ENCODE data around the gene GOLGA2. TPM values are rescaled to one million over a fixed set of nuclear protein-coding genes. Genes with fewer than 3 reads are reported as not detected.

Gene GOLGA2, protein sequence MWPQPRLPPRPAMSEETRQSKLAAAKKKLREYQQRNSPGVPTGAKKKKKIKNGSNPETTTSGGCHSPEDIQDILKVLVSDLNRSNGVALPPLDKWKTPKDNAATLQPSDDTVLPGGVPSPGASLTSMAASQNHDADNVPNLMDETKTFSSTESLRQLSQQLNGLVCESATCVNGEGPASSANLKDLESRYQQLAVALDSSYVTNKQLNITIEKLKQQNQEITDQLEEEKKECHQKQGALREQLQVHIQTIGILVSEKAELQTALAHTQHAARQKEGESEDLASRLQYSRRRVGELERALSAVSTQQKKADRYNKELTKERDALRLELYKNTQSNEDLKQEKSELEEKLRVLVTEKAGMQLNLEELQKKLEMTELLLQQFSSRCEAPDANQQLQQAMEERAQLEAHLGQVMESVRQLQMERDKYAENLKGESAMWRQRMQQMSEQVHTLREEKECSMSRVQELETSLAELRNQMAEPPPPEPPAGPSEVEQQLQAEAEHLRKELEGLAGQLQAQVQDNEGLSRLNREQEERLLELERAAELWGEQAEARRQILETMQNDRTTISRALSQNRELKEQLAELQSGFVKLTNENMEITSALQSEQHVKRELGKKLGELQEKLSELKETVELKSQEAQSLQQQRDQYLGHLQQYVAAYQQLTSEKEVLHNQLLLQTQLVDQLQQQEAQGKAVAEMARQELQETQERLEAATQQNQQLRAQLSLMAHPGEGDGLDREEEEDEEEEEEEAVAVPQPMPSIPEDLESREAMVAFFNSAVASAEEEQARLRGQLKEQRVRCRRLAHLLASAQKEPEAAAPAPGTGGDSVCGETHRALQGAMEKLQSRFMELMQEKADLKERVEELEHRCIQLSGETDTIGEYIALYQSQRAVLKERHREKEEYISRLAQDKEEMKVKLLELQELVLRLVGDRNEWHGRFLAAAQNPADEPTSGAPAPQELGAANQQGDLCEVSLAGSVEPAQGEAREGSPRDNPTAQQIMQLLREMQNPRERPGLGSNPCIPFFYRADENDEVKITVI
- 46.0 and 53.5 TPM in 2 replicates for total RNA-seq

DNA sequence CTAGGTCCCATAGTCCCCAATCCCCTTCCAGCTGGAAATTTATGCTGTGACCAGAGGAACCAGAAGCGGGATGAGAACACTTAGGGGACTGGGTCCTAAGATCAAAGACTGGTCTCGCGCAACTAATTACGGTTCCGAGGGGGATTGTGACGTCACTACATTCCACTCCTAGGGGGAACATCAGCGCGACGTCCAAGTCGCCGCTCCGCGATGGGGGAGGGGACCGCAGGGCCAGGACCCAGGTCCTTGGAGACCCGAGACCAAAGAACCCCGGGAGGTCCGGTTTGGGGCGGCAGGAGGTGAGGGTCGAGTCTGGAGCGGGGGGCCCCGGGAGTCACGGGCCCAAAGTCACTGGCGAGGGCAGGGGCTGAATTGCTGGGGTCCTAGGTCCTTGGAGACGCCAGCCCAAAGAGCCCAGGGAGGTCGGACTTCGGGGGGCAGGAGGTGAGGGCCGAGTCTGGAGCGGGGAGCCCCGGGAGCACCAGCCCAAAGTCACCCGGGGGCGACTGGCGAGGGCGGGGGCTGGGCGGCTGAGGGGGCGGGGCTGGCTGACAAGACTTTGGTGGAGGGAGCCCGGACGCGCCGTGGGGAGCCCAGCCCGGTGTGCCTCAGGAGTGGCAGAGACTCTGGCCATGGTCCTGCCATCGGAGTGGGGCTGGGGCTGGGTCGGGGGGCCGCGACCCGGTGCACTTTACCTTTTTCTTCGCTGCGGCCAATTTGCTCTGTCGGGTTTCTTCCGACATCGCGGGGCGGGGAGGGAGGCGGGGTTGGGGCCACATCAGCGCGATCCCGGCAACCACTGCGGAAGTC is at the start of gene GOLGA2:
Gene GOLGA2, minus strand, starts transcription at position 810 of the 810 bp plus-strand sequence. Its CDS starts 31 bp downstream, at position 779.
- intact Hi-C loops (cut with micrococcal nuclease), result loop anchor here (1.0 to 10.0 kb wide), 10 partner anchors 20 to 279 kb away; partner anchors contain the start of genes BBLN, CIZ1, COQ4 and ODF2
- no peaks in the 10 kb centered on the region for H3K27me3 Mint-ChIP-seq

DNA sequence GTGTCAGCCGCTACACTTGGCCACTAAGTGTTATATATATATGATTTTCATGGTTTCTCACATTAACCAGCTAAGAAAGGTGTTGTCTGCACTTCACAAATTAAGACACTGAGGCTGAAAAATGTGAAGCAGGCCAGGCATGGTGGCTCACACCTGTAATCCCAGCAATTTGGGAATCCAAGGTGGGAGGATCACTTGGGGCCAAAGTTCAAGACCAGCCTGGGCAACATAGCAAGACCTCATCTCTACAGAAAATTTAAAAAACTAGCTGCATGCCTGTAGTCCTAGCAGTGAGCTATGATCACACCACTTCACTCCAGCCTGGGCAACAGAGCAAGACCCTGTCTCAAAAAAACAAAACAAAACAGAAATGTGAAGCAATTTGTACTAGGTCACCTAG is 48.6 kb upstream of the GOLGA2 start:
- TF ChIP-seq, protein P1, sequence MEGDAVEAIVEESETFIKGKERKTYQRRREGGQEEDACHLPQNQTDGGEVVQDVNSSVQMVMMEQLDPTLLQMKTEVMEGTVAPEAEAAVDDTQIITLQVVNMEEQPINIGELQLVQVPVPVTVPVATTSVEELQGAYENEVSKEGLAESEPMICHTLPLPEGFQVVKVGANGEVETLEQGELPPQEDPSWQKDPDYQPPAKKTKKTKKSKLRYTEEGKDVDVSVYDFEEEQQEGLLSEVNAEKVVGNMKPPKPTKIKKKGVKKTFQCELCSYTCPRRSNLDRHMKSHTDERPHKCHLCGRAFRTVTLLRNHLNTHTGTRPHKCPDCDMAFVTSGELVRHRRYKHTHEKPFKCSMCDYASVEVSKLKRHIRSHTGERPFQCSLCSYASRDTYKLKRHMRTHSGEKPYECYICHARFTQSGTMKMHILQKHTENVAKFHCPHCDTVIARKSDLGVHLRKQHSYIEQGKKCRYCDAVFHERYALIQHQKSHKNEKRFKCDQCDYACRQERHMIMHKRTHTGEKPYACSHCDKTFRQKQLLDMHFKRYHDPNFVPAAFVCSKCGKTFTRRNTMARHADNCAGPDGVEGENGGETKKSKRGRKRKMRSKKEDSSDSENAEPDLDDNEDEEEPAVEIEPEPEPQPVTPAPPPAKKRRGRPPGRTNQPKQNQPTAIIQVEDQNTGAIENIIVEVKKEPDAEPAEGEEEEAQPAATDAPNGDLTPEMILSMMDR (IDR thresholded peaks at IDR 0.05), result no peak
- peak overlapping the region; percentile 41 for H3K4me3 Mint-ChIP-seq
- H3K27ac Mint-ChIP-seq, result no peak overlapping the region
- H3K4me1 Mint-ChIP-seq, result peaks cover 19% of the 10 kb centered on the region
- H3K9me3 Mint-ChIP-seq, result no peaks in the 10 kb centered on the region
- ChIA-PET CTCF (interaction anchor here (0.7 kb wide), 1 partner anchor 12 kb away, joined by 3 read pairs; no protein-coding TSS in a partner anchor), POLR2A (interaction anchor here (1.0 kb wide), 1 partner anchor 47 kb away, joined by 8 read pairs; the partner anchor contains the start of gene URM1)
- no peak for DNase-seq
- no peaks in the 10 kb centered on the region for H3K27me3 Mint-ChIP-seq
- peaks cover 38% of the 10 kb centered on the region for H3K36me3 Mint-ChIP-seq (ENCODE audit: low read depth)
- ATAC-seq (ENCODE audit: low read depth), result no peak
- intact Hi-C loops (cut with micrococcal nuclease), result loop anchor here (5.0 to 10.0 kb wide), 3 partner anchors 132 to 360 kb away; partner anchors contain the start of genes CIZ1, PTGES2 and SET

More for the DNA sequence above, at the start of gene GOLGA2:
- DNase-seq, result no peak
- no peaks in the 10 kb centered on the region for H3K9me3 Mint-ChIP-seq
- POLR2A ChIA-PET, result interaction anchor here (0.6 to 2.1 kb wide), 28 partner anchors 10 to 1351 kb away, joined by 3 to 29 read pairs (median 4); partner anchors contain the start of genes BBLN, CERCAM, ENDOG and NTMT1
- peak; percentile 59 for ATAC-seq (ENCODE audit: low read depth)
- TF ChIP-seq, protein P1 (IDR thresholded peaks at IDR 0.05), result no peak
- peaks cover 27% of the 10 kb centered on the region for H3K4me1 Mint-ChIP-seq
- peaks cover 27% of the 10 kb centered on the region for H3K36me3 Mint-ChIP-seq (ENCODE audit: low read depth)
- peak within 1 kb of the TSS; percentile 92 for H3K27ac Mint-ChIP-seq
- peak within 1 kb of the TSS; percentile 97 for H3K4me3 Mint-ChIP-seq
- CTCF ChIA-PET, result interaction anchor here (1.0 kb wide), 1 partner anchor 25 kb away, joined by 3 read pairs; no protein-coding TSS in a partner anchor

DNA sequence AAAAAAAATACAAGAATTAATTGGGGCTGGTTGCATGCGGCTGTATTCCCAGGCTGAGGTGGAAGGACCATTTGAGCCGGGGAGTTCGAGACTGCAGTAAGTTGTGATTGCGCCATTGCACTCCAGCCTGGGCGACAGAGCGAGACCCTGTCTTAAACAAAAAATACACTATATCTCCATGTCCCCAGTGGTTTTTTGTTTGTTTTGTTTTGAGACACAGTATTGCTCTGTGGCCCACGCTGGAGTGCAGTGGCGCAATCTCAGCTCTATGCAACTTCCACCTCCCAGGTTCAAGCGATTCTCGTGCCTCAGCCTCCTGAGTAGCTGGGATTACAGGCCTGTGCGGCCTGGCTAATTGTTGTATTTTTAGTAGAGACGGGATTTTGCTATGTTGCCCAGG is 48.0 kb upstream of the GOLGA2 start:
- TF ChIP-seq, protein P1 (IDR thresholded peaks at IDR 0.05), result no peak
- Mint-ChIP-seq H3K36me3 (ENCODE audit: low read depth) (peaks cover 38% of the 10 kb centered on the region), H3K4me3 (peak overlapping the region; percentile 92), H3K27ac (peak overlapping the region; percentile 97), H3K4me1 (peaks cover 19% of the 10 kb centered on the region), H3K9me3 (no peaks in the 10 kb centered on the region), H3K27me3 (no peaks in the 10 kb centered on the region)
- POLR2A ChIA-PET, result interaction anchor here (1.0 kb wide), 3 partner anchors 16 to 47 kb away, joined by 3 to 8 read pairs (median 3); partner anchors contain the start of gene URM1
- DNase-seq (no peak), ATAC-seq (ENCODE audit: low read depth) (no peak)
- CTCF ChIA-PET, result interaction anchor here (0.7 kb wide), 1 partner anchor 13 kb away, joined by 3 read pairs; no protein-coding TSS in a partner anchor
- intact Hi-C loops (cut with micrococcal nuclease), result loop anchor here (2.0 to 10.0 kb wide), 5 partner anchors 97 to 361 kb away; partner anchors contain the start of genes CERCAM, CIZ1, GLE1 and PTGES2

DNA sequence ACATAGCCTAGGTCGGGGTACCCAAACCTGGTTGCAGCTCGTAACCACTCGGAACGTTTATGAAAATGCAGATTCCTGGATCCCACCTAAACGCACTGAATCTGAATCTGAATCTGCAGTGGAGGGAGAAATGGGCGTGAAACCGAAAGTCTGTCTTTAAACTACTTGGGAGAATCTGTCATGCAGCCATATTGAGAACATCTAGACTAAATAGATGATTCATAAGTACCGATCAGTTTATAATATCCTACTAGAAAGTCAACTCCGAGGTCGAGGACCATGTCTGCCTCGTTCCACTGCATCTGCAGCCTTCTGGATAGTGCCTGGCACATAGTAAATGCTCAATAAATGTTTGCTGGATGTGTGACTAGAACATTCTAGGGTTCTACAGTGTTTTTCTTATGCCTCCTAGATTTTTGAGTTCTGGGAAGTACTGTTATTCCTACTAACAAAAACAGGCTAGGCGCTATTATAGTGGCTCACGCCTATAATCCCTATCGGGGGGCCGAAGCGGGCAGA is 47.5 kb upstream of the GOLGA2 start:
- intact Hi-C loops (cut with micrococcal nuclease), result loop anchor here (2.0 to 10.0 kb wide), 5 partner anchors 98 to 362 kb away; partner anchors contain the start of genes CERCAM, CIZ1, GLE1 and PTGES2
- ATAC-seq (ENCODE audit: low read depth) (no peak), DNase-seq (no peak)
- H3K36me3 Mint-ChIP-seq (ENCODE audit: low read depth), result peaks cover 36% of the 10 kb centered on the region
- peak overlapping the region; percentile 92 for H3K4me3 Mint-ChIP-seq
- ChIA-PET POLR2A (interaction anchor here (1.0 kb wide), 2 partner anchors 17 to 20 kb away, joined by 3 read pairs; no protein-coding TSS in a partner anchor), CTCF (no interaction called here)
- TF ChIP-seq, protein P1 (IDR thresholded peaks at IDR 0.05), result no peak
- no peaks in the 10 kb centered on the region for H3K27me3 Mint-ChIP-seq
- no peaks in the 10 kb centered on the region for H3K9me3 Mint-ChIP-seq
- peaks cover 19% of the 10 kb centered on the region for H3K4me1 Mint-ChIP-seq
- H3K27ac Mint-ChIP-seq, result peak overlapping the region; percentile 97

All from activated B cell treated with CpG ODN at 0.5 μM for 24 hours (primary cell).